ENCODE results near the gene CNP. TPM values are rescaled to one million over a fixed set of nuclear protein-coding genes. Genes with fewer than 3 reads are reported as not detected.
A peak's percentile ranks its signal among the peaks of the same experiment; 100 is the strongest.
"Not testable (repeated sequence)": the region's sequence is repeated elsewhere in the genome, so short reads cannot be mapped to it uniquely, and the experiment has no call there.

CNP gene
- total RNA-seq (2014; rRNA removed; shearing (Covaris generic)) = 101 and 105 TPM in 2 replicates

DNA sequence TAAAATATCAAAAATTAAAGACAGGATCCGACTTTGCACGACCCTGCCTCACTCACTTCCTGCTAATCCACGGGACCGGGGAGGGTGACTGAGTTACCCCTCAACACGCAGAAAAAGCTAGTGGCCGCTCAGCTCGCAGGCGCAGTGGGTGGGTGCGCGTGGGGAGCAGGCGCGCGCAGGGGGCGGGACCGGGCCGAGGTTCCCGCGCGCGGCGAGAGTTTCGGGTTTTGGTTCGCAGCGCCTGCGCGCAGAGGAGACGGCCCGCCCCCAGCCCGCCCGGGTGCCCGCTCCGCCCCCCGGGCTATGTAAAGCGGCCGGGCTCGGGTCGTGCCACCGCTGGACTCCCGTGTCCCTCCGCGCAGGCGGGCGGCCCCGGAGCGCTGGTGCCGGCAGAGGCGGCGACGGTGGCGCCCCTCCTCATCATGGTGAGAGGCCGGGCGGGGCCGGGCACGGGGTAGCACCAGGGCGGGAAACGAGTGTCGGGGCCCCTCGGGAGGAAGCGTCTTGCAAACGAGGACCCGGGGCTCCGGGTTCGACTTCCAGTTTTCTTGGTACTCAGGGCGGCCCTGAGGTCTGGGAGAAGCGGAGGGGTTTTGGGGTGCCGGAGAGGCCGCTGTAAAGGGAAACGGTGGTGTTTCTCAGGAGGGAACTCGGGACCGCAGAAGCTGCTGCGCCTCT is at the start of gene CNP:
CNP (plus strand) TSS at position 333 of the 678 bp plus-strand sequence; CDS start at position 423, 90 bp downstream.
- Histone ChIP-seq H3K36me3 (peaks cover 26% of the 10 kb centered on the region), H3K27ac (peak within 1 kb of the TSS; percentile 70)
- peak; percentile 87 to 89 for DNase-seq

DNA sequence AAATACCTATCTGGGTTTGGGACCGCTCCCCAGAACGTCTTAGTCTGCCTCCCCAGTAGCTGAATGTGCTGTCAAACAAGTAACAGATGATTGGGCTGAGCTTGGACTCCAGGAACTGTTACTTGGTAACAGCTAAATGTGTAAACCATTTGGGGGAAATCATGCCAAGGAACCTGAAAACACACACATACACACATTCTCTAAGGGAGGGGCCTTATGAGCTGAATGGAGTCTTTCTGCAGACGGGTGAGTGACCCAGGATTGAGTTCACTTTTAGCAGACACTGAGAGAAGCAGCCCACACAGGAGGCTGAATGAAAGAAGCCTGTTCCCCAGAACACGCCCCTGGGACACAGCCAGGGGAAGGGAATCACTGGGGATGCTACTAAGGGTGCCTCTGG is 49.4 kb upstream of the CNP start:
- no peak overlapping the region for H3K27ac ChIP-seq

More for the DNA sequence above, at the start of gene CNP:
- Histone ChIP-seq H3K27me3 (no peaks in the 10 kb centered on the region), H3K9me3 (replicated peaks) (no peaks in the 10 kb centered on the region), H3K4me3 (peak within 1 kb of the TSS; percentile 94), H3K4me1 (peaks cover 20% of the 10 kb centered on the region)

DNA sequence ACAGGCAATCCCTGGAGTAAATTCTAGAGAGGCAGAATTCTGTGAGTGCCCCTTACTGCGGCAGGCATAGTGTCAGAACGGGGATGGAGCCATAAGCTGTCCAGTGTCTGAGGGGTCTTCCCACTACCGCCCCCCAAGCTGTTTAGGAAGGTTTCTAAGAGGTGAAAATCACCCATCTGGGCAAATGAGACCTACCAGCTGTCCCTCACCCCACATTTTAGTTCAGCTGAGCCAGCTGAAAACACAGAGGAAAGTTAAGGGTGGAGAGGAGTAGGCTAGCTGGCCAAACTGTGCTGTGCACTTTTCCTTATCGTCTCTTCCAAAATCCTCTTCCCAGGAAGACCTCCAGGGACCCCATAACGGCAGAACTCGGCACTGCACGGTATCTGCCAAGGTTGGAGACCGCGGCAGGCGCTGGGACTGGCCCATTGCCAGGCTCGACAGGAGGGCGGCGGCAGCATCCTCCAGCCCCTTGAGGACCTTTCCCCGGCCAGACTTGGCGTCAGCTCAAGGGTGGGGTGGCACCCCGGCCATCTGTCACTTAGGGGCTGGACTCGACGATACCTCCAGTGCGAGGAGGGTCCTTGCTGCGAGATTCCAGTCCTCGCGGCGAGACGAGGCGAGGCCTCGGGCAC is 48.8 kb upstream of the CNP start:
- H3K4me3 ChIP-seq = peak overlapping the region; percentile 92
- no peaks in the 10 kb centered on the region for H3K9me3 ChIP-seq (replicated peaks)
- H3K36me3 ChIP-seq = peaks cover 10% of the 10 kb centered on the region
- DNase-seq = peak; percentile 71
- H3K4me1 ChIP-seq = peaks cover 9% of the 10 kb centered on the region; the same call in 1 of the 2 replicates
- H3K27ac ChIP-seq = peak overlapping the region; percentile 69
- H3K27me3 ChIP-seq = no peaks in the 10 kb centered on the region

More for the DNA sequence above, 49.4 kb upstream of the CNP start:
- Histone ChIP-seq H3K4me3 (peak overlapping the region; percentile 92), H3K27me3 (no peaks in the 10 kb centered on the region), H3K4me1 (peaks cover 9% of the 10 kb centered on the region; the same call in 1 of the 2 replicates), H3K36me3 (peaks cover 16% of the 10 kb centered on the region), H3K9me3 (replicated peaks) (no peaks in the 10 kb centered on the region)
- DNase-seq = peak in 1 of 2 experiments; percentile 23

DNA sequence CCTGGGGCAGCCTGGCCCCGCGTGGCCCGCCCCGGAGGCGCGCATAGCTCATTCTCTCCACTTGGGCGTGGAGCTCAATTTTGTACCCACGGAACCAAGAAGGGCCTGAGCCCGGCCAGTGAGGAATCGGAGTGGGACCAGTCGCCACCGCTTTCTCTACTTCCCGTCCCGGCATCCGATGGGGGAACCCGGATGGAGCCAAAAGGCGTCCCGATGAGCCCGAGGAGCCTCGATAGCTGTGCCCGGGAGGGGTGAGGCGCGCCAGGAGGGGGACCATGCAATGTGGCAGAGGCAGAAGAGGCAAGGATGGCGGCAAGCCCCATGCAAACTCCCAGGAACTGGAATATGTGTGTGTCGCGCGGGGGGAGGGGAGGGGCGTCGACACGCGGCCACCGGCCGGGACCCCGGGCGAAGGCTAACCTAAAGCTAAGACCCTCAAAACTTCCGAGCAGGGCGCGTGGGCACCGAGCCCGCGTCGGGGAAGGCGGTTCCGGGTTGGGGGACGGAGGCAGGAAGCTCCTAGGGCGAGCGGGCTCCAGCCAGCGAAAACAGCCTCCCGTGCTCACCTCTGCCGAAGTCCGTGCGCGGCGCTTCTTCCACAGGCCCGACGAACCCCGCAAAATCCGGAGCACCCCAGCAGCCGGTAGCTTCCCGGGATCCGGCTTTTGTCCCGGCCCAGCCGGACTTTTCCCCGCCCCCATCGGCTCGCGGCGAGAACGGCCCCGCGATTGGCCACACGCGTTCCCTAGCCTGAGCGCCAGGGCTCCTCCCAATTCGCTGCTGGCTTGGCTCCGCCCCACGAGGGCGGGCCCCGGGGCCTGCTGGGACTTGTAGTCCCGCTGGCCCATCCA is 48.1 kb upstream of the CNP start, which contains the start of gene ACLY:
ACLY (minus strand) TSS at position 638 of the 851 bp plus-strand sequence. CDS start 5,078 bp downstream, outside the sequence.
- H3K4me3 ChIP-seq = peak within 1 kb of the TSS; percentile 92
- peak within 1 kb of the TSS; percentile 69 for H3K27ac ChIP-seq
- peaks cover 3% of the 10 kb centered on the region for H3K36me3 ChIP-seq
- peak; percentile 97 to 98 for DNase-seq
- no peaks in the 10 kb centered on the region for H3K9me3 ChIP-seq (replicated peaks)
- H3K27me3 ChIP-seq = no peaks in the 10 kb centered on the region
- H3K4me1 ChIP-seq = peaks cover 9% of the 10 kb centered on the region; the same call in 1 of the 2 replicates

DNA sequence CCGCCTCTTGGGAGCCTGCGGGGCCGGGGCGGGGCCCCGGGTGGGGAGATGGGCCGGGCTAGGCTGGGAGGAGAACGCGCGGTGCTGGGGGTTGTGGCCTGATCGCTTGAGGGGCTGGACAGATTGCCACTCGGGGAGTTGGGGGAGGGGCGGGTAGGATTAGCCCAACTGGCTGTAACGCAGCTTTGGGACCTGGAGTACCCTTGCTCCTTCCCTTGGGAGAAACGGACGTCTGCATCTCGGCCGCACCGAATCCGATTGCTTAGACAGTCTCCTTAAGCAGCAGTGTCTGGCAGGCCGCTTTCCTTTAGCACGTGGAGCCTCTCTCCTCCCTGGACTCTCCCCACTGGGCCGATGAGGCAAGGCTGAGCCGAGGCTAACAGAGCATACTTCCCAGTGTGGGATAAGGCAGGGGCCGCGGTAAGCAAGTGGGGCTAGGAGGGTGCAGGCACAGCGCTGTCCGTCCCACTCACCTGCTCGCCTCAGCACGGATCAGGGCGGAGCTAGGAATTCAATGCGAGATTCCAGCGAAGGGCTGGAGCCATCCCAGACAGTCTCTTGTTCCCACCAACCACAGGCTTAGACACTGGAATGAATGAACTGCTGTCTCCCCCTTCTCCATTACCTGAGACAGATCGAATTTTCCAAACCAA is 47.3 kb upstream of the CNP start:
- no peak for DNase-seq
- H3K27ac ChIP-seq = peak overlapping the region; percentile 31

DNA sequence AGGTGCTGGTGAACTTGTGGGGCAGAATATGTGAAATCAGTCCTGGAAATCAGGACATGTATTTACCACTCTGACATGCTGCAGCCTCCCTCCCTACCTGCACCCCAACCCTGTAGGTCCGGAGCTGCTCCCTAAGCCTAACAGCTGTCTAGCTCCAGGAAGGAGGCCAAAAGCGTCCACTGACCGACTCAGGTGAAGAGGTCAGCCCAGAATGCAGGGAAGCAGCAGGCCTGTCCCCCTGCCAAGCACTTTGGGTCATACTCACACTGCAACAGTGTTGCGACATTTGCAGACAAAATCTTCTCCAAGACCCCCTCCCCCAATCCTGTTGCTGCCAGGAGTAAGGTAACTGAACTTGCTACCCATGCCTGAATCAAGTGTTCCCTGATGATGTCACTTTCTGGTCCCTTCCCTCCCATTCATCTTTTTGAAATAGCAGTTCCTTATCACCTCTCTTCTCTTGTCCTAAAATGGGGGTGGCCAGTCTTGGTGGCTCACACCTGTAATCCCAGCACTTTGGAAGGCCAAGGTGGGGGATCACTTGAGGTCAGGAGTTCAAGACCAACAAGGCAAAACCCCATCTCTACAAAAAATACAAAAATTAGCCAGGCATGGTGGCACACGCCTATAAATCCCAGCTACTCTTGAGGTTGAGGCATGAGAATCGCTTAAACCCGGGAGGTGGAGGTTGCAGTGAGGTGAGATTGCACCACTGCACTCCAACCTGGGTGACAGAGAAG is 46.6 kb upstream of the CNP start:
- Histone ChIP-seq H3K27ac (no peak overlapping the region), H3K4me3 (peak overlapping the region; percentile 92)
- peak; percentile 17 to 38 for DNase-seq

More for the DNA sequence above, 47.3 kb upstream of the CNP start:
- Histone ChIP-seq H3K4me1 (peaks cover 9% of the 10 kb centered on the region; the same call in 1 of the 2 replicates), H3K4me3 (peak overlapping the region; percentile 92), H3K36me3 (no peaks in the 10 kb centered on the region), H3K9me3 (replicated peaks) (no peaks in the 10 kb centered on the region), H3K27me3 (no peaks in the 10 kb centered on the region)

DNA sequence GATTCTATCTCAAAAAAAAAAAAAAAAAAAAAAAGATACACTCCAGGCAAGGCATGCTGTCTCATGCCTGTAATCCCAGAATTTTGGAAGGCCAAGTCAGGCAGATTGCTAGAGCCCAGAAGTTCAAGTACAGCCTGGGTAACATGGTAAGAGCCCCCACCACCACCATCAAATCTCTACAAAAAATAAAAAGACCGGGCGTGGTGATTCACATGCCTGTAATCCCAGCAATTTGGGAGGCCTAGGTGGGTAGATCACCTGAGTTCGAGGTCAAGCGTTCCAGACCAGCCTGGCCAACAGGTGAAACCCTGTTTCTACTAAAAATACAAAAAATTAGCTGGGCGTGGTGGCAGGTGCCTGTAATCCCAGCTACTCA is 46.0 kb upstream of the CNP start:
- H3K4me1 ChIP-seq = peaks cover 9% of the 10 kb centered on the region; the same call in 1 of the 2 replicates
- no peak overlapping the region for H3K27ac ChIP-seq
- no peaks in the 10 kb centered on the region for H3K36me3 ChIP-seq
- no peak overlapping the region for H3K4me3 ChIP-seq
- H3K27me3 ChIP-seq = no peaks in the 10 kb centered on the region
- DNase-seq = no peak
- H3K9me3 ChIP-seq (replicated peaks) = no peaks in the 10 kb centered on the region

More for the DNA sequence above, 46.6 kb upstream of the CNP start:
- Histone ChIP-seq H3K9me3 (replicated peaks) (no peaks in the 10 kb centered on the region), H3K36me3 (no peaks in the 10 kb centered on the region), H3K4me1 (peaks cover 9% of the 10 kb centered on the region; the same call in 1 of the 2 replicates), H3K27me3 (no peaks in the 10 kb centered on the region)

DNA sequence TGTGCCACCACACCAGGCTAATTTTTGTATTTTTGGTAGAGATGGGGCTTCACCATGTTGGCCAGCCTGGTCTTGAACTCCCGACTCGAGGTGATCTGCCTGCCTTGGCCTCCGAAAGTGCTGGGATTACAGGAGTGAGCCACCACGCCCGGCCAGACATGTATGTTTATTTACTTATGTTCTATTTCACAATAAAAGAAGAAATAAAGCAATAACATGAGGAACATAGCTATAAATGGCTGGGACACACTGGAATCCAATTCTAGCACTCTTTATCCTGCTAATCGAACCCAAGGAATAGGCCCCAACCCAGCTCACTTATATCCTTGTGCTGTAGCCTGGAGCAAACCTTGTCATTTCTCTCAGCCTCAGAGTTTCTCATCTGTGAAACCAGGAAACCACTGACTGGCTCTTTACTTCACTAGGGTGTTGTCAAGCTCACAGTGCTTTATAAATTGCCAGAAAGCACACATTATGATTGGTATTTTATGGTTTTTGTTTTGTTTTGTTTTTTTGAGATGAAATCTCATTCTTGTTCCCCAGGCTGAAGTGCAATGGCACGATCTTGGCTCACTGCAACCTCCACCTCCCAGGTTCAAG is 40.5 kb upstream of the CNP start:
- no peak for DNase-seq
- Histone ChIP-seq H3K4me1 (no peaks in the 10 kb centered on the region), H3K27ac (no peak overlapping the region), H3K4me3 (no peak overlapping the region), H3K9me3 (replicated peaks) (no peaks in the 10 kb centered on the region), H3K36me3 (no peaks in the 10 kb centered on the region), H3K27me3 (no peaks in the 10 kb centered on the region)

DNA sequence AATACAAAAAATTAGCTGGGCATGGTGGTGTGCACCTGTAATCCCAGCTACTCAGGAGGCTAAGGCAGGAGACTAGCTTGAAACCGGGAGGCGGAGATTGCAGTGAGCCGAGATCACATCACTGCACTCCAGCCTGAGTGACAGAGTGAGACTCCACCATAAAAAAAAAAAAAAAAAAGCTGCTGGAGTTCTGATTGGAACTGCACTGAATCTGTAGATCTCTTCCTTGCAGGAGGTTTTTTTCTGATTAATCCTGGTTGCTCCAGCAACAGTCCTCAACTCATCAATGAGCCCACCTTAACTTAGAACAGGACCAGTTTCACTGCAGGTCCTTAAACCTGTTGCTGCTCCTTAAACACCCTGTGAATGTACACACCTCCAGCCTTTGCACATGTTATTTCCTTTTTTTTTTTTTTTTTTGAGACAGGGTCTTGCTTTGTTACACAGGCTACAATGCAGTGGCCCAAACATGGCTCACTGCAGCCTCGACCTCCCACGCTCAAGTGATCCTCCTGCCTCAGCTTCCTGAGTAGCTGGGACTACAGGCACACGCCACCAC is 37.8 kb upstream of the CNP start:
- no peaks in the 10 kb centered on the region for H3K4me1 ChIP-seq
- no peak overlapping the region for H3K4me3 ChIP-seq
- no peaks in the 10 kb centered on the region for H3K27me3 ChIP-seq
- H3K27ac ChIP-seq = no peak overlapping the region
- DNase-seq = no peak
- no peaks in the 10 kb centered on the region for H3K36me3 ChIP-seq
- no peaks in the 10 kb centered on the region for H3K9me3 ChIP-seq (replicated peaks)

DNA sequence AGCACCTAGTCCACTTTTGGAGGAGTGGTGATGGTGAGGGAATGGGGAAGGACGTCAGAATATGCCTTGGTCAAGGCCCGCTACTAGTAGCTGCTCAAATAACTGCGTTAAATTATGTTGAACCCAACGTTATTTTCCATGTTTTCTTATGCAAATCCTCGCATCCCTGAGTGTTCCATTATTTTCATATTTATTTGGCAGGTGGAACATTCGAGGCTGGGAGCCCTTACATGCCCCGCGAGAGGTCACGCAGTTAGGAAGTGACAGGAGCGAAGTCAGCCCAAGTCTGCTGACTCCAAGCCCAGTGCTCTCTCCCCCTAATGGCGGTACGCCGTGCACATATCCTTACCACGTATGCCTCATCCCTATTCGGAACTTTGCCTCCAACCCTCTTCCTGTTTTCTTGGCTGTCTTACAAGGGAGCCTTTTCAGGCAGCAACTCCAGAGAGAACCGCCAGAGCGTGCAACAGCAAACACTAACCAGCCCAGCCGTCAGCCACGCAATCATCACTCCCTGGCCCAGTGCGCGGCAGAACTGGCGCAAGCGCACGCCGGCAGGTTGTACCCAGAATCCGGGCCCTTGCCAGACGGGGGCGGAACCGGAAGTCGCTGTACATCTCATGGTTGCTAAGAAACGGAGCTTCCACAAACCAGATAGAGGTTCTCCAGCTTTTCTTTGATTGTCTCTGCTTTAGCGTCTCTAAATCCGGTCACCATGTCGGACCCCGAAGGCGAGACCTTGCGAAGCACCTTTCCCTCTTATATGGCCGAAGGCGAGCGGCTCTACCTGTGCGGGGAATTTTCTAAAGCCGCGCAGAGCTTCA is 36.4 kb upstream of the CNP start, which contains the start of gene ODAD4:
ODAD4 (plus strand) TSS at position 609 of the 824 bp plus-strand sequence; CDS start at position 716, 107 bp downstream.
- Histone ChIP-seq H3K27ac (no peak within 1 kb of the TSS), H3K36me3 (no peaks in the 10 kb centered on the region), H3K4me1 (no peaks in the 10 kb centered on the region), H3K27me3 (no peaks in the 10 kb centered on the region), H3K4me3 (peak within 1 kb of the TSS; percentile 55), H3K9me3 (replicated peaks) (no peaks in the 10 kb centered on the region)
- DNase-seq = peak; percentile 93

DNA sequence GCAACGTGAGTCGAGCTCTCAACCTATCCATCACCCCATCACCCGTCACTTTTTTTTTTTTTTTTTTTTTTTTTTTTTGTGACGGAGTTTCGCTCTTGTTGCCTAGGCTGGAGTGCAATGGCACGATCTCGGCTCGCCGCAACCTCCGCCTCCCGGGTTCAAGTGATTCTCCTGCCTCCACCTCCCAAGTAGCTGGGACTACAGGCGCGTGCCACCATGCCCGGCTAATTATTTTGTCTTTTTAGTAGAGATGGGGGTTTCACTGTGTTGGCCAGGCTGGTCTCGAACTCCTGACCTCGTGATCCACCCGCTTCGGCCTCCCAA is 35.8 kb upstream of the CNP start:
- not testable (repeated sequence) for H3K9me3 ChIP-seq (replicated peaks); H3K27ac ChIP-seq; H3K27me3 ChIP-seq; DNase-seq; H3K4me1 ChIP-seq; H3K36me3 ChIP-seq
- H3K4me3 ChIP-seq = peak overlapping the region; percentile 55

DNA sequence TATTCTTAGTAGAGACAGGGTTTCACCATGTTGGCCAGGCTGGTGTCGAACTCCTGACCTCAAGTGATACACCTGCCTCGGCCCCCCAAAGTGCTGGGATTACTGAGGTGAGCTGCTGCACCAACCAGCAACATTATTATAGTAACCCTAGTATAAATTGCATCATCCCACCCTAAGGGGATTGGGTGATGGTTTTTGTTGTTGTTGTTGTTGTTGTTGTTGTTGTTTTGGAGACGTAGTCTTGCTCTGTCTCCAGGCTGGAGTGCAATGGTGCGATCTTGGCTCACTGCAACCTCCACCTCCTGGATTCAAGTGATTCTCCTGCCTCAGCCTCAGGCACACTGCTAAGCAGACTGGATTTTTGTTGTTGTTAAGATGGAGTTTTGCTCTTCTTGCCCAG is 34.9 kb upstream of the CNP start:
- not testable (repeated sequence) for DNase-seq; H3K9me3 ChIP-seq (replicated peaks); H3K36me3 ChIP-seq

More for the DNA sequence above, 34.9 kb upstream of the CNP start:
- not testable (repeated sequence) for H3K4me3 ChIP-seq, H3K27me3 ChIP-seq, H3K4me1 ChIP-seq, H3K27ac ChIP-seq
